ENCODE results near the gene BTBD16.

GRCh38 chr10:122323941-122324675 is 53.0 kb downstream of the BTBD16 start:
- TF ChIP-seq CTCF (IDR thresholded peaks at IDR 0.05) (no peak), POLR2A (IDR thresholded peaks at IDR 0.05) (no peak), EP300 (IDR thresholded peaks at IDR 0.05) (no peak)

All from tibial nerve (tissue), 4 donors.